CD14-positive monocyte (primary cell): ENCODE results near the gene ADGRG6. TPM values are rescaled to one million over a fixed set of nuclear protein-coding genes. Genes with fewer than 3 reads are reported as not detected.

Experiments
- DNase-seq, 3 donors: peaks; one replicate each; pipeline ENCODE4 v3.0.0-alpha.2; 2011 to 2022
- H2AFZ ChIP-seq: 2 replicates; pipeline ENCODE4 v1.6.0; 2012; ENCODE audit warnings: mild to moderate bottlenecking, low read depth, low read length, inconsistent platforms; ENCODE audit not compliant: insufficient read depth, poor library complexity, severe bottlenecking
- H3K27ac ChIP-seq, 2 donors: 1 replicate in 1 of 2; 2 replicates in 1 of 2; pipeline ENCODE4 v1.5.1; 2012 to 2013; ENCODE audit warnings: low read length in 2 of 2, control low read depth in 1 of 2, inconsistent platforms in 1 of 2, low read depth in 1 of 2, mild to moderate bottlenecking in 1 of 2
- H3K27me3 ChIP-seq, 2 donors: one replicate each; pipeline versions ENCODE4 v1.6.0 to v1.6.1; 2011 to 2013; ENCODE audit warnings: low read length in 2 of 2; ENCODE audit not compliant: control insufficient read depth in 2 of 2, insufficient read depth in 2 of 2
- H3K36me3 ChIP-seq, 2 donors: replicated peaks in 1 of 2; 1 replicate in 1 of 2; 2 replicates in 1 of 2; pipeline versions ENCODE4 v1.5.1 to v1.6.1; 2012 to 2013; ENCODE audit warnings: low read length in 2 of 2, control low read depth in 1 of 2, inconsistent platforms in 1 of 2, mild to moderate bottlenecking in 1 of 2; ENCODE audit not compliant: insufficient read depth in 2 of 2, control insufficient read depth in 1 of 2
- H3K4me1 ChIP-seq, 2 donors: 1 replicate in 1 of 2; 2 replicates in 1 of 2; pipeline versions ENCODE4 v1.5.1 to v1.6.1; 2012 to 2013; ENCODE audit warnings: low read length in 2 of 2, control low read depth in 1 of 2, inconsistent platforms in 1 of 2, mild to moderate bottlenecking in 1 of 2, moderate library complexity in 1 of 2; ENCODE audit not compliant: insufficient read depth in 2 of 2, control insufficient read depth in 1 of 2
- H3K4me2 ChIP-seq: replicated peaks from 2 replicates; pipeline ENCODE3; 2012; ENCODE audit warnings: low read length, moderate library complexity, mild to moderate bottlenecking; ENCODE audit not compliant: poor library complexity, severe bottlenecking; ENCODE audit errors: extremely low read depth
- H3K4me3 ChIP-seq, 3 experiments: fragments of 200-600 bp in 1 of 3; sonication (generic) in 1 of 3; replicated peaks in 1 of 3; 1 replicate in 2 of 3; 2 replicates in 1 of 3; pipeline ENCODE4 v1.5.1; 2011 to 2013; ENCODE audit warnings: low read length in 3 of 3, mild to moderate bottlenecking in 3 of 3, control low read depth in 2 of 3, low read depth in 2 of 3, inconsistent platforms in 1 of 3, moderate library complexity in 1 of 3
- H3K79me2 ChIP-seq: 2 replicates; pipeline ENCODE4 v1.6.0; 2012; ENCODE audit warnings: mild to moderate bottlenecking, control low read depth, inconsistent platforms, low read length, moderate library complexity; ENCODE audit not compliant: insufficient read depth
- H3K9ac ChIP-seq: 2 replicates; pipeline ENCODE4 v1.6.0; 2017; ENCODE audit warnings: low read length, mild to moderate bottlenecking; ENCODE audit not compliant: insufficient read depth, poor library complexity, severe bottlenecking
- H3K9me3 ChIP-seq, 2 donors: replicated peaks in 1 of 2; 1 replicate in 1 of 2; 2 replicates in 1 of 2; pipeline versions ENCODE4 v1.5.1 to v1.6.1; 2012 to 2013; ENCODE audit warnings: low read length in 2 of 2, control low read depth in 1 of 2; ENCODE audit not compliant: control insufficient read depth in 1 of 2, insufficient read depth in 1 of 2
- H4K20me1 ChIP-seq: 2 replicates; pipeline ENCODE4 v1.6.0; 2012; ENCODE audit warnings: mild to moderate bottlenecking, low read length, control low read depth, moderate library complexity; ENCODE audit not compliant: insufficient read depth
- H3K27ac Mint-ChIP-seq, 7 donors: one replicate each; pipeline ENCODE4 v1.8.0; 2020; ENCODE audit warnings: mild to moderate bottlenecking in 7 of 7, mixed read lengths in 7 of 7, moderate library complexity in 6 of 7, inconsistent platforms in 2 of 7
- H3K27me3 Mint-ChIP-seq, 3 donors: one replicate each; pipeline ENCODE4 v1.8.0; 2021 to 2022; ENCODE audit warnings: low read depth in 3 of 3, mild to moderate bottlenecking in 3 of 3, mixed read lengths in 3 of 3, moderate library complexity in 3 of 3, inconsistent platforms in 1 of 3
- H3K36me3 Mint-ChIP-seq, 2 donors: one replicate each; pipeline ENCODE4 v1.8.0; 2020; ENCODE audit warnings: mixed read lengths in 2 of 2, inconsistent platforms in 1 of 2, mild to moderate bottlenecking in 1 of 2
- H3K4me1 Mint-ChIP-seq: one replicate; pipeline ENCODE4 v1.8.0; 2020; ENCODE audit warnings: mild to moderate bottlenecking, mixed read lengths
- H3K4me3 Mint-ChIP-seq, 2 donors: one replicate each; pipeline ENCODE4 v1.8.0; 2020; ENCODE audit warnings: mild to moderate bottlenecking in 2 of 2, mixed read lengths in 2 of 2, moderate library complexity in 1 of 2
- H3K9me3 Mint-ChIP-seq, 7 donors: one replicate each; pipeline ENCODE4 v1.8.0; 2020 to 2022; ENCODE audit warnings: mixed read lengths in 7 of 7, mild to moderate bottlenecking in 6 of 7, moderate library complexity in 6 of 7, inconsistent platforms in 2 of 7
- CTCF ChIP-seq: fragments of 200-600 bp; IDR thresholded peaks from one replicate; pipeline ENCODE4 v1.8.0; 2022; ENCODE audit warnings: antibody characterized with exemption, mild to moderate bottlenecking
- WGBS: methylation state at CpG from one replicate; pipeline ENCODE4 v1.1.5; 2013; ENCODE audit warnings: missing lambda C conversion rate; ENCODE audit not compliant: insufficient coverage; 5-methylcytosine and 5-hydroxymethylcytosine counted together
- intact Hi-C, 2 donors: fragments of 100-400 bp; cut with micrococcal nuclease; formaldehyde crosslinking; loops; one replicate each; pipeline versions ENCODE4 v1.15.0 to v1.15.1; 2023
- polyA plus RNA-seq, 3 donors: library from polyadenylated mRNA; depleted of rRNA in 1 of 3; unstranded in 2 of 3; stranded (reverse) in 1 of 3; fragments of 300-500 nt in 2 of 3; fragments of >200 nt in 1 of 3; fragmentation: Illumina TruSeq in 2 of 3; gene quantifications; 1 replicate in 2 of 3; 2 replicates in 1 of 3; pipeline ENCODE4 v1.2.3, GENCODE V29; 2012 to 2021

Gene ADGRG6
- polyA plus RNA-seq, 3 donors: 0.18 to 0.31 TPM; not detected in 1

DNA sequence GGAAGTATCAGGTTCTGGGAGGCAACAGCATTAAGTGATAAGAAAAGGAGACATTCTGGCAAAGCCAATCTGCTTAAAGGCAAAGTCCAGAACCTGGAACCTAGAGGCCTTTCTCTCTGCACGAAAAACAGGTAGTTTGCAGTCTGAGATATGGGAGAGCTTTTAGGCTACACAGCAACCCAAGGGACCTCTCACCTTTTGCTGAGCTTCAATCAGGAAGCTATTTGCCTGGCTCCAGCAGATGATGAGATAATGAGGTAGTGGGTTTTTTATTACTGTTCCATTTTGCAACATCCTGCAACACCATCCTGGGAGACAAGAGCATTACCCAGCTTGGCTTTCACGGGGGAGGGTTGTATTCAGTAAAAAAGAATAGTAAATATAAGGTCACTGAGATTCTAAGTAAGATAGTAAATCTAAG, 143.1 kb downstream of the ADGRG6 start:
- Histone ChIP-seq H3K4me3 (no peak overlapping the region), H3K4me2 (no peak overlapping the region), H3K4me1 (no peaks in the 10 kb centered on the region), H3K36me3 (no peaks in the 10 kb centered on the region), H3K9ac (no peak overlapping the region), H3K9me3 (no peaks in the 10 kb centered on the region), H4K20me1 (no peaks in the 10 kb centered on the region), H3K27ac (no peak overlapping the region), H3K79me2 (no peaks in the 10 kb centered on the region), H2AFZ (no peak overlapping the region), H3K27me3 (no peaks in the 10 kb centered on the region)
- no peak for DNase-seq
- H3K4me3 Mint-ChIP-seq: no peak overlapping the region
- no peak for TF ChIP-seq CTCF
- H3K4me1 Mint-ChIP-seq: no peaks in the 10 kb centered on the region
- H3K36me3 Mint-ChIP-seq: no peaks in the 10 kb centered on the region
- H3K9me3 Mint-ChIP-seq: no peaks in the 10 kb centered on the region
- intact Hi-C loops: no loop called here
- WGBS: 80% methylated on average over 1 of the region's 2 CpGs
- H3K27me3 Mint-ChIP-seq: peaks cover 0 to 2% (median 0%) of the 10 kb centered on the region in 3 donors
- H3K27ac Mint-ChIP-seq: no peak overlapping the region

DNA sequence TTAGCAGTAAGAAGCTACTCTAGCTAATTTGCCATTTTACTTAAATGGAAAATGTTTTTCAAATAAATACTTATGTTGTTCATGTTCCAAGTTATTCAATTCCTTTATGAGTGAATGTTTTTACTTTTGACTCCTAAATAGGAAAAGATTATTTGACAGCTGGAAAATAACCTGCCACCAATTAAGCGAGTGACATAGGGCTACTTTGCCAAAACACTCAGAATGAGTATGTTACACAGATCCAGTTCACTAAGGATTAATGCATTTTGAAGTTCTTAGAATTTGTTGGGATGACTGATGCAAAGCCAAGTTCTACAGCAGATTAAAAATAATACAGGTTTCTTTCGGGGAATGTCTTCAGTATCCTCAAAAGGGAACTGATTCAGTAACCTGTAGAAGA, 144.4 kb downstream of the ADGRG6 start:
- Mint-ChIP-seq H3K9me3 (peaks cover 0 to 4% (median 0%) of the 10 kb centered on the region in 7 donors), H3K4me1 (no peaks in the 10 kb centered on the region), H3K27me3 (peaks cover 0 to 2% (median 0%) of the 10 kb centered on the region in 3 donors), H3K4me3 (no peak overlapping the region), H3K27ac (no peak overlapping the region), H3K36me3 (no peaks in the 10 kb centered on the region)
- H3K9me3 ChIP-seq: peaks cover 0 to 5% of the 10 kb centered on the region in 2 donors
- intact Hi-C loops: no loop called here
- no peak overlapping the region for H3K4me3 ChIP-seq
- no peaks in the 10 kb centered on the region for H3K4me1 ChIP-seq
- no peaks in the 10 kb centered on the region for H3K36me3 ChIP-seq
- H3K9ac ChIP-seq: no peak overlapping the region
- H4K20me1 ChIP-seq: no peaks in the 10 kb centered on the region
- H3K79me2 ChIP-seq: no peaks in the 10 kb centered on the region
- no peak for DNase-seq
- H3K27me3 ChIP-seq: no peaks in the 10 kb centered on the region
- no peak overlapping the region for H3K27ac ChIP-seq
- no CpG with 5 or more reads among the region's 2 CpGs for WGBS
- no peak overlapping the region for H3K4me2 ChIP-seq
- no peak overlapping the region for H2AFZ ChIP-seq
- no peak for TF ChIP-seq CTCF
